DND-41 (cell line): ENCODE measurements around the gene CDH1.

ENCODE experiments used
- ATAC-seq: fragments of 200-7000 bp; cut with Tn5 transposase; 3 replicates; pipeline ENCODE4 v1.9.1; 2021; ENCODE audit warnings: low read depth; ENCODE audit not compliant: insufficient read depth
- DNase-seq: peaks from one replicate; pipeline ENCODE4 v3.0.0-alpha.2; 2020
- H2AFZ ChIP-seq: 2 replicates; pipeline ENCODE4 v1.6.0; 2012; ENCODE audit warnings: low read depth, low read length
- H3K27ac ChIP-seq: 2 replicates; pipeline ENCODE4 v1.5.1; 2012; ENCODE audit warnings: low read length, inconsistent platforms
- H3K27me3 ChIP-seq: fragments of 200-600 bp; sonication (generic); 2 replicates; pipeline ENCODE4 v1.6.0; 2012; ENCODE audit warnings: low read length, mild to moderate bottlenecking, inconsistent platforms; ENCODE audit not compliant: insufficient read depth, poor library complexity
- H3K36me3 ChIP-seq: 2 replicates; pipeline ENCODE4 v1.5.1; 2012; ENCODE audit warnings: low read length, inconsistent platforms; ENCODE audit not compliant: insufficient read depth
- H3K4me1 ChIP-seq: 2 replicates; pipeline ENCODE4 v1.5.1; 2012; ENCODE audit warnings: mild to moderate bottlenecking, low read length; ENCODE audit not compliant: insufficient read depth
- H3K4me2 ChIP-seq: 2 replicates; pipeline ENCODE4 v1.6.0; 2012; ENCODE audit warnings: mild to moderate bottlenecking, moderate library complexity, low read length, inconsistent platforms; ENCODE audit not compliant: insufficient read depth
- H3K4me3 ChIP-seq, 2 experiments: fragments of 200-600 bp in 1 of 2; shearing (Covaris generic) in 1 of 2; 2 replicates each; pipeline ENCODE4 v1.5.1; 2012 to 2016; ENCODE audit warnings: inconsistent platforms in 2 of 2, low read length in 2 of 2, mild to moderate bottlenecking in 2 of 2, low read depth in 1 of 2, moderate library complexity in 1 of 2
- H3K79me2 ChIP-seq: 2 replicates; pipeline ENCODE4 v1.6.0; 2012; ENCODE audit warnings: low read length, inconsistent platforms; ENCODE audit not compliant: insufficient read depth
- H3K9ac ChIP-seq: 2 replicates; pipeline ENCODE4 v1.6.0; 2012; ENCODE audit warnings: low read depth, mild to moderate bottlenecking, inconsistent platforms, low read length, moderate library complexity
- H3K9me3 ChIP-seq: 2 replicates; pipeline ENCODE4 v1.5.1; 2012; ENCODE audit warnings: low read length, moderate library complexity, mild to moderate bottlenecking, inconsistent platforms; ENCODE audit not compliant: insufficient read depth, severe bottlenecking
- H4K20me1 ChIP-seq: 2 replicates; pipeline ENCODE4 v1.6.0; 2012; ENCODE audit warnings: low read length; ENCODE audit not compliant: insufficient read depth
- EZH2 ChIP-seq: IDR thresholded peaks from 3 replicates; pipeline ENCODE4 v1.6.1; 2012; ENCODE audit warnings: borderline replicate concordance, low read depth, mild to moderate bottlenecking, moderate library complexity, low read length, inconsistent platforms; ENCODE audit not compliant: severe bottlenecking
- TF ChIP-seq, protein P1 (sequence below): IDR thresholded peaks from 2 replicates; pipeline ENCODE4 v1.5.1; 2012; ENCODE audit warnings: borderline replicate concordance, low read length, moderate library complexity, mild to moderate bottlenecking; ENCODE audit not compliant: poor library complexity, severe bottlenecking; ENCODE audit errors: extremely low read depth

Gene CDH1

GRCh38 chr16:68733570-68733969 is 3.5 kb upstream of the CDH1 start:
- Histone ChIP-seq H3K27ac (no peak overlapping the region), H3K9ac (no peak overlapping the region)
- ATAC-seq: no peak

DNA sequence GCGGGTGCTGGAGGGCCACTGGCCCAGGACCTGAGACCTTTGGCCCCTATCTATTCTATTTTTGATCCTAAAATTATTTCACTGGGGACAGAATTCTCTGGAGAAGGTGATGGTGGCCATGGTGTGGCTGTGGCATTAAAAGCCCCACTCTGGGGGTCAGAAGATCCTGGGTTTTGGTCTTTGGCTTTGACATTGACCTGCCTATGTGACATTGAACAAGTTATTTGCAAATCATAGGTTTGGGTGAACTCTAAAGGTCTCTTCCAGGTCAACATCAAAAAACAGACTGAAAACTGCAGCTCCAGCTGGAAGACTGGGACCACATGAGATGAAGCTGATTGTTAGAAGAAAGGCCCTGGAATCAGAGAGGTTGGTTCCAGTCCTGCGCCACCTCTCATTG is 2.3 kb upstream of the CDH1 start:
- Histone ChIP-seq H2AFZ (no peak overlapping the region), H3K4me1 (no peaks in the 10 kb centered on the region), H3K9me3 (no peaks in the 10 kb centered on the region), H3K4me2 (no peak overlapping the region), H3K9ac (no peak overlapping the region), H3K4me3 (no peak overlapping the region), H4K20me1 (no peaks in the 10 kb centered on the region), H3K79me2 (no peaks in the 10 kb centered on the region), H3K36me3 (no peaks in the 10 kb centered on the region), H3K27me3 (peaks cover 8% of the 10 kb centered on the region), H3K27ac (no peak overlapping the region)
- DNase-seq (no peak), ATAC-seq (no peak)
- TF ChIP-seq EZH2: no peak
- TF ChIP-seq, protein P1, sequence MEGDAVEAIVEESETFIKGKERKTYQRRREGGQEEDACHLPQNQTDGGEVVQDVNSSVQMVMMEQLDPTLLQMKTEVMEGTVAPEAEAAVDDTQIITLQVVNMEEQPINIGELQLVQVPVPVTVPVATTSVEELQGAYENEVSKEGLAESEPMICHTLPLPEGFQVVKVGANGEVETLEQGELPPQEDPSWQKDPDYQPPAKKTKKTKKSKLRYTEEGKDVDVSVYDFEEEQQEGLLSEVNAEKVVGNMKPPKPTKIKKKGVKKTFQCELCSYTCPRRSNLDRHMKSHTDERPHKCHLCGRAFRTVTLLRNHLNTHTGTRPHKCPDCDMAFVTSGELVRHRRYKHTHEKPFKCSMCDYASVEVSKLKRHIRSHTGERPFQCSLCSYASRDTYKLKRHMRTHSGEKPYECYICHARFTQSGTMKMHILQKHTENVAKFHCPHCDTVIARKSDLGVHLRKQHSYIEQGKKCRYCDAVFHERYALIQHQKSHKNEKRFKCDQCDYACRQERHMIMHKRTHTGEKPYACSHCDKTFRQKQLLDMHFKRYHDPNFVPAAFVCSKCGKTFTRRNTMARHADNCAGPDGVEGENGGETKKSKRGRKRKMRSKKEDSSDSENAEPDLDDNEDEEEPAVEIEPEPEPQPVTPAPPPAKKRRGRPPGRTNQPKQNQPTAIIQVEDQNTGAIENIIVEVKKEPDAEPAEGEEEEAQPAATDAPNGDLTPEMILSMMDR: no peak

More at GRCh38 chr16:68733570-68733969, 3.5 kb upstream of the CDH1 start:
- Histone ChIP-seq H2AFZ (no peak overlapping the region), H3K79me2 (no peaks in the 10 kb centered on the region), H3K4me3 (no peak overlapping the region), H3K9me3 (no peaks in the 10 kb centered on the region), H3K27me3 (peaks cover 8% of the 10 kb centered on the region), H3K36me3 (no peaks in the 10 kb centered on the region), H3K4me2 (no peak overlapping the region), H4K20me1 (no peaks in the 10 kb centered on the region), H3K4me1 (no peaks in the 10 kb centered on the region)
- DNase-seq: no peak
- TF ChIP-seq EZH2: no peak
- TF ChIP-seq, protein P1: no peak

DNA sequence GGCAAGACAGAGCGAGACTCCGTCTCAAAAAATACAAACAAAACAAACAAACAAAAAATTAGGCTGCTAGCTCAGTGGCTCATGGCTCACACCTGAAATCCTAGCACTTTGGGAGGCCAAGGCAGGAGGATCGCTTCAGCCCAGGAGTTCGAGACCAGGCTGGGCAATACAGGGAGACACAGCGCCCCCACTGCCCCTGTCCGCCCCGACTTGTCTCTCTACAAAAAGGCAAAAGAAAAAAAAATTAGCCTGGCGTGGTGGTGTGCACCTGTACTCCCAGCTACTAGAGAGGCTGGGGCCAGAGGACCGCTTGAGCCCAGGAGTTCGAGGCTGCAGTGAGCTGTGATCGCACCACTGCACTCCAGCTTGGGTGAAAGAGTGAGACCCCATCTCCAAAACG is 531 bp upstream of the CDH1 start:
- Histone ChIP-seq H2AFZ (no peak overlapping the region), H4K20me1 (no peaks in the 10 kb centered on the region), H3K79me2 (no peaks in the 10 kb centered on the region), H3K4me3 (no peak overlapping the region), H3K9me3 (no peaks in the 10 kb centered on the region), H3K27ac (no peak overlapping the region), H3K27me3 (peaks cover 8% of the 10 kb centered on the region), H3K36me3 (no peaks in the 10 kb centered on the region), H3K9ac (no peak overlapping the region), H3K4me1 (no peaks in the 10 kb centered on the region), H3K4me2 (no peak overlapping the region)
- TF ChIP-seq, protein P1: no peak
- TF ChIP-seq EZH2: no peak
- no peak for DNase-seq
- no peak for ATAC-seq
